Endodermal cell (in vitro differentiated cells): ENCODE data around the gene RBM20. TPM values are rescaled to one million over a fixed set of nuclear protein-coding genes. Genes with fewer than 3 reads are reported as not detected.

Experiments used
- DNase-seq: peaks from one replicate; pipeline ENCODE4 v3.0.0-alpha.2; 2017
- H3K27ac ChIP-seq: 2 replicates; pipeline ENCODE4 v1.5.1; 2013; ENCODE audit warnings: mild to moderate bottlenecking, low read depth, low read length, moderate library complexity
- H3K27me3 ChIP-seq: 2 replicates; pipeline ENCODE4 v1.6.1; 2013; ENCODE audit warnings: mild to moderate bottlenecking, low read length, moderate library complexity; ENCODE audit not compliant: insufficient read depth, control insufficient read depth, poor library complexity, severe bottlenecking
- H3K36me3 ChIP-seq: 2 replicates; pipeline ENCODE4 v1.7.0; 2013; ENCODE audit warnings: mild to moderate bottlenecking, low read length, moderate library complexity; ENCODE audit not compliant: control insufficient read depth, insufficient read depth
- H3K4me1 ChIP-seq: one replicate; pipeline ENCODE4 v1.7.0; 2013; ENCODE audit warnings: low read length; ENCODE audit not compliant: control insufficient read depth, insufficient read depth
- H3K4me3 ChIP-seq: 2 replicates; pipeline ENCODE4 v1.5.1; 2013; ENCODE audit warnings: mild to moderate bottlenecking, low read length, moderate library complexity
- H3K9ac ChIP-seq: 2 replicates; pipeline ENCODE4 v1.6.1; 2013; ENCODE audit warnings: mild to moderate bottlenecking, low read length, moderate library complexity; ENCODE audit not compliant: poor library complexity, severe bottlenecking; ENCODE audit errors: extremely low read depth
- H3K9me3 ChIP-seq: 2 replicates; pipeline ENCODE4 v1.6.1; 2013; ENCODE audit warnings: mild to moderate bottlenecking, low read length, moderate library complexity; ENCODE audit not compliant: control insufficient read depth
- H3K27ac Mint-ChIP-seq: 2 replicates; pipeline ENCODE4 v1.8.0; 2020; ENCODE audit warnings: mixed read lengths
- H3K27me3 Mint-ChIP-seq: 2 replicates; pipeline ENCODE4 v1.8.0; 2021; ENCODE audit warnings: mild to moderate bottlenecking, mixed read lengths; ENCODE audit not compliant: insufficient read depth
- H3K36me3 Mint-ChIP-seq: 2 replicates; pipeline ENCODE4 v1.8.0; 2020; ENCODE audit warnings: low read depth, mixed read lengths
- H3K4me1 Mint-ChIP-seq: 2 replicates; pipeline ENCODE4 v1.8.0; 2020; ENCODE audit warnings: mixed read lengths
- H3K4me3 Mint-ChIP-seq: 2 replicates; pipeline ENCODE4 v1.8.0; 2020; ENCODE audit warnings: mild to moderate bottlenecking, moderate library complexity, mixed read lengths
- H3K9me3 Mint-ChIP-seq: 2 replicates; pipeline ENCODE4 v1.8.0; 2020; ENCODE audit warnings: mild to moderate bottlenecking, mixed read lengths
- WGBS, 2 experiments: methylation state at CpG; one replicate each; pipeline versions ENCODE4 v1.1.5 to v1.1.7; 2013; ENCODE audit warnings: missing lambda C conversion rate in 2 of 2, mixed read lengths in 1 of 2; ENCODE audit not compliant: insufficient coverage in 1 of 2, insufficient read length in 1 of 2; 5-methylcytosine and 5-hydroxymethylcytosine counted together
- total RNA-seq, 2 donors: library from RNA; stranded (reverse); fragmentation: NEBNext Ultra II Directional in 1 of 2; extraction: Animal tissue kit (Norgen Biotek cat#: 25700) in 1 of 2; gene quantifications; 2 replicates in 1 of 2; 3 replicates in 1 of 2; pipeline ENCODE4 v1.2.1, GENCODE V29; 2021
- TF ChIP-seq, protein P1 (sequence below): fragments of 200-600 bp; sonication (generic); conservative IDR thresholded peaks from 2 replicates; pipeline ENCODE4 v1.5.0; 2021; ENCODE audit warnings: antibody characterized with exemption, mild to moderate bottlenecking

RBM20 gene
- total RNA-seq, 2 donors from 2014 or later, result 6.2 to 7.0 TPM

DNA sequence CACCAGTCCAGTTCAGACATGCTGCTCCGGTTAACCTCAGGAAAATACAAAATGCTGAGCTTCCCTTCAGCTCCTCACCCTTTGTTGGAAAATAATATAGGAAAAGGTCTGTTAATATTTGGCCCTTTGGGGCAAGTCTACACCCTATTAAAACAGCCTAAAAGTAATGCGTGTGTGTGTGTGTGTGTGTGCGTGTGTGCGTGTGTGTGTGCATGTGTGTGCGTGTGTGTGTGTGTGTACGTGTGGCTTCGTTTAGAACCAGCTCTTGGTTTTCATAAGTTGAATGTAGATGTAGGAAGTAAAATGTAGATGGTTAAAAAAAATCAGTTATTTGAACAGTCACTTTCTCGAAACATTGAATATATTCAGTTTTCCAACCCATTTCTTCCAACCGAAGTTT, 166.5 kb downstream of the RBM20 start:
- WGBS, 2 experiments, result 94 to 96% methylated on average over 4 to 9 of the region's 9 CpGs
- DNase-seq, result no peak

DNA sequence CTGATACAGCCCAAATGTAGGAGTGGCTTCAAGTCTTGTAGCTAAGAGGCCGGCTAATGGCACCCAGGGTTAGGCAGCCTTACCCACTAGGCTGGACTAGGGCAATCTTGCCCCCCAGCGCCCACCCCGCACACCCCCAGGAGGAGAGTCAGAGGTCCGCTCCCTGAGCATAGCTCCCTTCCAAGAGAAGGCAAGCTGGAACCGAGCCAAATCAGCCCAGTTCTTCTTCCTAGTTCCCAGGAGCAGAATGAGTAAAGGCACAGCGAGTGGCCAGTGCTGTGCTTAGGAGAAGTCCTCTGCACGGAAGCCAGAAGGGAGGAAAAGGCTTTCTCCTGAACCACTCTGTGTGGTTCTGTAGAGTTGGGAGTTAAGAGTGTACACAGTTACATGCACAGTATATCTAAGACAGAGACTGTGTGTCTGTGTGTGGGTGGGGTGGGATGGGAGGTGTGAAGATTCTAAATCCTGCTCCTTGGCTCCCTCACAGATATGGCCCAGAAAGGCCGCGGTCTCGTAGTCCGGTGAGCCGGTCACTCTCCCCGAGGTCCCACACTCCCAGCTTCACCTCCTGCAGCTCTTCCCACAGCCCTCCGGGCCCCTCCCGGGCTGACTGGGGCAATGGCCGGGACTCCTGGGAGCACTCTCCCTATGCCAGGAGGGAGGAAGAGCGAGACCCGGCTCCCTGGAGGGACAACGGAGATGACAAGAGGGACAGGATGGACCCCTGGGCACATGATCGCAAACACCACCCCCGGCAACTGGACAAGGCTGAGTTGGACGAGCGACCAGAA, 167.8 kb downstream of the RBM20 start:
- 92 to 93% methylated on average over 12 to 23 of the region's 23 CpGs for WGBS, 2 experiments
- H3K4me3 Mint-ChIP-seq, result no peak overlapping the region
- Histone ChIP-seq H3K9ac (no peak overlapping the region), H3K4me1 (no peaks in the 10 kb centered on the region), H3K4me3 (no peak overlapping the region), H3K27me3 (no peaks in the 10 kb centered on the region), H3K36me3 (peaks cover 4% of the 10 kb centered on the region), H3K9me3 (no peaks in the 10 kb centered on the region), H3K27ac (no peak overlapping the region)
- peaks cover 5% of the 10 kb centered on the region for H3K4me1 Mint-ChIP-seq
- DNase-seq, result no peak
- TF ChIP-seq, protein P1, sequence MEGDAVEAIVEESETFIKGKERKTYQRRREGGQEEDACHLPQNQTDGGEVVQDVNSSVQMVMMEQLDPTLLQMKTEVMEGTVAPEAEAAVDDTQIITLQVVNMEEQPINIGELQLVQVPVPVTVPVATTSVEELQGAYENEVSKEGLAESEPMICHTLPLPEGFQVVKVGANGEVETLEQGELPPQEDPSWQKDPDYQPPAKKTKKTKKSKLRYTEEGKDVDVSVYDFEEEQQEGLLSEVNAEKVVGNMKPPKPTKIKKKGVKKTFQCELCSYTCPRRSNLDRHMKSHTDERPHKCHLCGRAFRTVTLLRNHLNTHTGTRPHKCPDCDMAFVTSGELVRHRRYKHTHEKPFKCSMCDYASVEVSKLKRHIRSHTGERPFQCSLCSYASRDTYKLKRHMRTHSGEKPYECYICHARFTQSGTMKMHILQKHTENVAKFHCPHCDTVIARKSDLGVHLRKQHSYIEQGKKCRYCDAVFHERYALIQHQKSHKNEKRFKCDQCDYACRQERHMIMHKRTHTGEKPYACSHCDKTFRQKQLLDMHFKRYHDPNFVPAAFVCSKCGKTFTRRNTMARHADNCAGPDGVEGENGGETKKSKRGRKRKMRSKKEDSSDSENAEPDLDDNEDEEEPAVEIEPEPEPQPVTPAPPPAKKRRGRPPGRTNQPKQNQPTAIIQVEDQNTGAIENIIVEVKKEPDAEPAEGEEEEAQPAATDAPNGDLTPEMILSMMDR, result no peak
- H3K9me3 Mint-ChIP-seq, result no peaks in the 10 kb centered on the region
- no peak overlapping the region for H3K27ac Mint-ChIP-seq
- H3K27me3 Mint-ChIP-seq, result no peaks in the 10 kb centered on the region
- H3K36me3 Mint-ChIP-seq, result peaks cover 6% of the 10 kb centered on the region

More for the DNA sequence above, 166.5 kb downstream of the RBM20 start:
- H3K9ac ChIP-seq, result no peak overlapping the region
- H3K9me3 ChIP-seq, result no peaks in the 10 kb centered on the region
- no peak overlapping the region for H3K27ac ChIP-seq
- Mint-ChIP-seq H3K9me3 (no peaks in the 10 kb centered on the region), H3K4me1 (peaks cover 5% of the 10 kb centered on the region), H3K27me3 (no peaks in the 10 kb centered on the region), H3K36me3 (peaks cover 6% of the 10 kb centered on the region), H3K4me3 (no peak overlapping the region), H3K27ac (no peak overlapping the region)
- no peak overlapping the region for H3K4me3 ChIP-seq
- TF ChIP-seq, protein P1, result no peak
- no peaks in the 10 kb centered on the region for H3K4me1 ChIP-seq
- H3K36me3 ChIP-seq, result peaks cover 4% of the 10 kb centered on the region
- H3K27me3 ChIP-seq, result no peaks in the 10 kb centered on the region

DNA sequence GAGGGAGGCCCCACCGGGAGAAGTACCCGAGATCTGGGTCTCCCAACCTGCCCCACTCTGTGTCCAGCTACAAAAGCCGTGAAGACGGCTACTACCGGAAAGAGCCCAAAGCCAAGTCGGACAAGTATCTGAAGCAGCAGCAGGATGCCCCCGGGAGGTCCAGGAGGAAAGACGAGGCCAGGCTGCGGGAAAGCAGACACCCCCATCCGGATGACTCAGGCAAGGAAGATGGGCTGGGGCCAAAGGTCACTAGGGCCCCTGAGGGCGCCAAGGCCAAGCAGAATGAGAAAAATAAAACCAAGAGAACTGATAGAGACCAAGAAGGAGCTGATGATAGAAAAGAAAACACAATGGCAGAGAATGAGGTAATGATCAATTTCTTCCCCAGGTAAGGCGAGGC, 168.4 kb downstream of the RBM20 start:
- Mint-ChIP-seq H3K4me1 (peaks cover 5% of the 10 kb centered on the region), H3K36me3 (peaks cover 6% of the 10 kb centered on the region), H3K9me3 (no peaks in the 10 kb centered on the region), H3K4me3 (no peak overlapping the region), H3K27me3 (no peaks in the 10 kb centered on the region), H3K27ac (no peak overlapping the region)
- Histone ChIP-seq H3K4me3 (no peak overlapping the region), H3K36me3 (peaks cover 4% of the 10 kb centered on the region), H3K9me3 (no peaks in the 10 kb centered on the region), H3K27ac (no peak overlapping the region), H3K9ac (no peak overlapping the region), H3K4me1 (no peaks in the 10 kb centered on the region), H3K27me3 (no peaks in the 10 kb centered on the region)
- no peak for DNase-seq
- TF ChIP-seq, protein P1, result no peak
- WGBS, 2 experiments, result 88 to 93% methylated on average over 11 to 12 of the region's 12 CpGs
